ENCODE results near the gene UBXN1. TPM values are rescaled to one million over a fixed set of nuclear protein-coding genes. Genes with fewer than 3 reads are reported as not detected.
A peak's percentile ranks its signal among the peaks of the same experiment; 100 is the strongest.

Gene UBXN1
- total and polyA plus RNA-seq, 10 of the 15 experiments (the other 5 are each of a cell fraction or from before 2014, with no cell fraction given), result 7.0 to 173 (median 106) TPM

DNA sequence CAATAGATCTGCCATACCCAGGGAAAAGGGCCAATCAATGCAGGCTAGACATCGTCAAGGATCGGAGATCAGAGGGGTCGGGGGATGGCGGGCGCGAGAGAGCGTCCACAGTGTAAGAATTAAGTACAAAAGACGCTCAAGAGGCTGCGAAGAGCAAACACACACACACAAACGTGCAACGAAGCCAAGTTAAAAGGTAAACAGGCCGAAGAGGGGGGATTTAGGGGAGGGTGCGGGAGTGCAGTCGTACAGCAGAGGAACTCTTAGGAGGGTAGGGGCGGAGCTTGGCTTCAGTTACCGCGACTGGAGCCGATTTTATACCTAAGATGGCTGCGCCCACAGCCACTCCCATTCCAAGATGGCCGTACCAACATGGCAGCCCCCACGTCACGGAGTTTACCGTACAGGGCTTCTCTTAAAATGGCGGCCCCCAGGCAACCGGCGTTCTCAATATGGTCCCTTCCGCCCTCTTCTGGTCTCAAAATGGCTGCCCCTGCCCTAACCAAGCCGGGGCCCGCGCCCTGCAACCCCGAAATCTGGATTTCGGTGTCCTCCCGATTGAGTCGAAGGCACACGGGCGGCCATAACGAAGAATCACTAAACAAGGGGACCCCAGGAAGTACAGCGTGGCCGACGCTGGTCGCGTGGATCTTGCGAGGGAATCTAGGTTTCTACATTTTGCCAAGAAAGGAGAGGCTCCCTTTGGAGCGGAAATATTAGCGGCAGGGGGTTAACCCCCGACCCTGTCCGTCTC, 30.6 kb upstream of the UBXN1 start:
- CTCF ChIA-PET, result interaction anchor here (1.2 to 5.0 kb wide), 4 partner anchors 14 to 45 kb away, joined by 3 to 21 read pairs (median 6); partner anchors contain the start of genes HNRNPUL2, TTC9C and ZBTB3
- peak overlapping the region; percentile 98 for H3K4me2 ChIP-seq (ENCODE audit: control insufficient read depth, insufficient read depth)
- FAIRE-seq, result peak; percentile 92
- TF ChIP-seq, protein P1, sequence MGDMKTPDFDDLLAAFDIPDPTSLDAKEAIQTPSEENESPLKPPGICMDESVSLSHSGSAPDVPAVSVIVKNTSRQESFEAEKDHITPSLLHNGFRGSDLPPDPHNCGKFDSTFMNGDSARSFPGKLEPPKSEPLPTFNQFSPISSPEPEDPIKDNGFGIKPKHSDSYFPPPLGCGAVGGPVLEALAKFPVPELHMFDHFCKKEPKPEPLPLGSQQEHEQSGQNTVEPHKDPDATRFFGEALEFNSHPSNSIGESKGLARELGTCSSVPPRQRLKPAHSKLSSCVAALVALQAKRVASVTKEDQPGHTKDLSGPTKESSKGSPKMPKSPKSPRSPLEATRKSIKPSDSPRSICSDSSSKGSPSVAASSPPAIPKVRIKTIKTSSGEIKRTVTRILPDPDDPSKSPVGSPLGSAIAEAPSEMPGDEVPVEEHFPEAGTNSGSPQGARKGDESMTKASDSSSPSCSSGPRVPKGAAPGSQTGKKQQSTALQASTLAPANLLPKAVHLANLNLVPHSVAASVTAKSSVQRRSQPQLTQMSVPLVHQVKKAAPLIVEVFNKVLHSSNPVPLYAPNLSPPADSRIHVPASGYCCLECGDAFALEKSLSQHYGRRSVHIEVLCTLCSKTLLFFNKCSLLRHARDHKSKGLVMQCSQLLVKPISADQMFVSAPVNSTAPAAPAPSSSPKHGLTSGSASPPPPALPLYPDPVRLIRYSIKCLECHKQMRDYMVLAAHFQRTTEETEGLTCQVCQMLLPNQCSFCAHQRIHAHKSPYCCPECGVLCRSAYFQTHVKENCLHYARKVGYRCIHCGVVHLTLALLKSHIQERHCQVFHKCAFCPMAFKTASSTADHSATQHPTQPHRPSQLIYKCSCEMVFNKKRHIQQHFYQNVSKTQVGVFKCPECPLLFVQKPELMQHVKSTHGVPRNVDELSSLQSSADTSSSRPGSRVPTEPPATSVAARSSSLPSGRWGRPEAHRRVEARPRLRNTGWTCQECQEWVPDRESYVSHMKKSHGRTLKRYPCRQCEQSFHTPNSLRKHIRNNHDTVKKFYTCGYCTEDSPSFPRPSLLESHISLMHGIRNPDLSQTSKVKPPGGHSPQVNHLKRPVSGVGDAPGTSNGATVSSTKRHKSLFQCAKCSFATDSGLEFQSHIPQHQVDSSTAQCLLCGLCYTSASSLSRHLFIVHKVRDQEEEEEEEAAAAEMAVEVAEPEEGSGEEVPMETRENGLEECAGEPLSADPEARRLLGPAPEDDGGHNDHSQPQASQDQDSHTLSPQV (IDR thresholded peaks at IDR 0.05), result no peak
- TF ChIP-seq NRF1 (conservative IDR thresholded peaks at IDR 0.05; ENCODE audit: low read depth, low read length) (no peak), NBN (IDR thresholded peaks at IDR 0.05) (peak; percentile 66), SPI1 (IDR thresholded peaks at IDR 0.05; ENCODE audit: borderline replicate concordance, insufficient read depth, low read depth, low read length) (peak; percentile 41; the same call in 1 of the 2 replicates), ZZZ3 (IDR thresholded peaks at IDR 0.05; ENCODE audit: control insufficient read depth, insufficient read length, low read depth) (no peak), CBX5 (IDR thresholded peaks at IDR 0.05; ENCODE audit: low read depth) (0 out of 2 replicates have a peak, but pooled peaks have one; percentile 27), POLR2AphosphoS2 (IDR thresholded peaks at IDR 0.05; ENCODE audit: low read depth, low read length) (peak; percentile 93), ZNF24 (IDR thresholded peaks at IDR 0.05) (no peak), FOS (IDR thresholded peaks at IDR 0.05; ENCODE audit: borderline replicate concordance, extremely low read depth, insufficient read length) (no peak), EED (IDR thresholded peaks at IDR 0.05; ENCODE audit: low read depth) (no peak), LARP7 (IDR thresholded peaks at IDR 0.05) (0 out of 2 replicates have a peak, but pooled peaks have one; percentile 44), PAX8 (IDR thresholded peaks at IDR 0.05) (no peak), STAT1 (conservative IDR thresholded peaks at IDR 0.05) (0 out of 2 replicates have a peak, but pooled peaks have one; percentile 89)
- TF ChIP-seq, protein P2, sequence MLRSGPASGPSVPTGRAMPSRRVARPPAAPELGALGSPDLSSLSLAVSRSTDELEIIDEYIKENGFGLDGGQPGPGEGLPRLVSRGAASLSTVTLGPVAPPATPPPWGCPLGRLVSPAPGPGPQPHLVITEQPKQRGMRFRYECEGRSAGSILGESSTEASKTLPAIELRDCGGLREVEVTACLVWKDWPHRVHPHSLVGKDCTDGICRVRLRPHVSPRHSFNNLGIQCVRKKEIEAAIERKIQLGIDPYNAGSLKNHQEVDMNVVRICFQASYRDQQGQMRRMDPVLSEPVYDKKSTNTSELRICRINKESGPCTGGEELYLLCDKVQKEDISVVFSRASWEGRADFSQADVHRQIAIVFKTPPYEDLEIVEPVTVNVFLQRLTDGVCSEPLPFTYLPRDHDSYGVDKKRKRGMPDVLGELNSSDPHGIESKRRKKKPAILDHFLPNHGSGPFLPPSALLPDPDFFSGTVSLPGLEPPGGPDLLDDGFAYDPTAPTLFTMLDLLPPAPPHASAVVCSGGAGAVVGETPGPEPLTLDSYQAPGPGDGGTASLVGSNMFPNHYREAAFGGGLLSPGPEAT (IDR thresholded peaks at IDR 0.05; ENCODE audit: low read depth), result peak; percentile 97

More for the DNA sequence above, 30.6 kb upstream of the UBXN1 start:
- in situ Hi-C loops (cut with MboI), result no loop called here
- ATAC-seq (peak; percentile 89), DNase-seq (ENCODE audit: low read depth, low spot score) (peak; percentile 91)
- Histone ChIP-seq H3K9me3 (replicated peaks; ENCODE audit: control insufficient read depth, insufficient read depth, low read length) (no peaks in the 10 kb centered on the region), H3K9ac (ENCODE audit: control insufficient read depth, insufficient read depth, low read length) (peak overlapping the region; percentile 90), H3K4me1 (ENCODE audit: control insufficient read depth, insufficient read depth, low read length) (peaks cover 40% of the 10 kb centered on the region), H3K36me3 (ENCODE audit: control insufficient read depth in 2 of 2, insufficient read depth in 2 of 2, low read length in 1 of 2) (peaks cover 17% of the 10 kb centered on the region in 2 experiments), H4K20me1 (ENCODE audit: control insufficient read depth, insufficient read depth) (no peaks in the 10 kb centered on the region), H3K79me2 (ENCODE audit: control insufficient read depth, insufficient read depth, low read length) (no peaks in the 10 kb centered on the region), H3K27ac (ENCODE audit: control insufficient read depth, insufficient read depth) (peak overlapping the region; percentile 88), H2AFZ (ENCODE audit: control insufficient read depth, low read depth, low read length) (peak overlapping the region; percentile 93), H3K4me3 (peak overlapping the region; percentile 83), H3K27me3 (replicated peaks in 1 of 2; ENCODE audit: control insufficient read depth in 2 of 2, insufficient read depth in 2 of 2, low read length in 1 of 2) (no peaks in the 10 kb centered on the region)
- ChIA-PET RAD21 (ENCODE audit: unreplicated experiment) (interaction anchor here (0.5 to 1.8 kb wide), 9 partner anchors 18 to 152 kb away, joined by 3 to 8 read pairs (median 4); partner anchors contain the start of genes C11orf98, CSKMT, HNRNPUL2 and TAF6L), POLR2A (interaction anchor here (0.5 to 7.6 kb wide), 20 partner anchors 18 to 152 kb away, joined by 3 to 79 read pairs (median 5); partner anchors contain the start of genes B3GAT3, C11orf98, CSKMT and HNRNPUL2), SMC1A (ENCODE audit: uncharacterized antibody, unreplicated experiment) (interaction anchor here (0.6 to 5.3 kb wide), 8 partner anchors 14 to 152 kb away, joined by 3 to 26 read pairs (median 3); partner anchors contain the start of genes HNRNPUL2, MTA2, TAF6L and TTC9C)
- BruUV-seq (replicated peaks), result no TSS peak
- intact Hi-C loops (cut with micrococcal nuclease; ENCODE audit: unreplicated experiment), result loop anchor here (1.0 to 5.0 kb wide), 2 partner anchors 18 to 107 kb away; partner anchors contain the start of genes HNRNPUL2 and MTA2
- 2% methylated on average over 45 of the region's 47 CpGs for WGBS (ENCODE audit: insufficient coverage, insufficient replicate concordance, low lambda C conversion rate, missing lambda C conversion rate)
